ENCODE data around the gene PTPRE. TPM values are rescaled to one million over a fixed set of nuclear protein-coding genes. Genes with fewer than 3 reads are reported as not detected.

PTPRE gene
- polyA plus RNA-seq, 1 of the 3 experiments (the other 2 are of a cell fraction), result 11.8 TPM

GRCh38 chr10:127949831-127950230 is 42.9 kb downstream of the PTPRE start:
- Histone ChIP-seq H3K4me3 (ENCODE audit: low read depth in 2 of 2, low read length in 1 of 2) (no peak overlapping the region), H3K27me3 (ENCODE audit: insufficient read depth) (no peaks in the 10 kb centered on the region), H3K27ac (ENCODE audit: low read depth in 2 of 2, low read length in 1 of 2) (no peak overlapping the region), H3K4me1 (ENCODE audit: control insufficient read depth in 1 of 2, insufficient read depth in 2 of 2, low read depth in 1 of 2, low read length in 1 of 2) (no peaks in the 10 kb centered on the region; a peak in 1 of 4 replicates), H3K4me2 (no peak overlapping the region), H3K9me3 (no peaks in the 10 kb centered on the region), H3K9me2 (no peaks in the 10 kb centered on the region), H2AFZ (ENCODE audit: low read depth) (no peak overlapping the region), H3F3A (replicated peaks; ENCODE audit: insufficient read depth) (no peaks in the 10 kb centered on the region), H3K9ac (no peak overlapping the region), H4K20me1 (ENCODE audit: insufficient read depth) (no peaks in the 10 kb centered on the region), H3K36me3 (replicated peaks in 1 of 2; ENCODE audit: control insufficient read depth in 1 of 2, insufficient read depth in 2 of 2, low read length in 1 of 2) (no peaks in the 10 kb centered on the region), H3K79me2 (ENCODE audit: insufficient read depth) (no peaks in the 10 kb centered on the region)
- CTCF ChIA-PET, result interaction anchor here (1.0 to 1.3 kb wide), 3 partner anchors 12 to 32 kb away, joined by 3 read pairs; no protein-coding TSS in a partner anchor
- WGBS (ENCODE audit: low lambda C conversion rate), result 79% methylated on average over 3 of the region's 3 CpGs
- no peak for TF ChIP-seq YY1 (IDR thresholded peaks at IDR 0.05; ENCODE audit: low read depth)
- TF ChIP-seq, protein P1, sequence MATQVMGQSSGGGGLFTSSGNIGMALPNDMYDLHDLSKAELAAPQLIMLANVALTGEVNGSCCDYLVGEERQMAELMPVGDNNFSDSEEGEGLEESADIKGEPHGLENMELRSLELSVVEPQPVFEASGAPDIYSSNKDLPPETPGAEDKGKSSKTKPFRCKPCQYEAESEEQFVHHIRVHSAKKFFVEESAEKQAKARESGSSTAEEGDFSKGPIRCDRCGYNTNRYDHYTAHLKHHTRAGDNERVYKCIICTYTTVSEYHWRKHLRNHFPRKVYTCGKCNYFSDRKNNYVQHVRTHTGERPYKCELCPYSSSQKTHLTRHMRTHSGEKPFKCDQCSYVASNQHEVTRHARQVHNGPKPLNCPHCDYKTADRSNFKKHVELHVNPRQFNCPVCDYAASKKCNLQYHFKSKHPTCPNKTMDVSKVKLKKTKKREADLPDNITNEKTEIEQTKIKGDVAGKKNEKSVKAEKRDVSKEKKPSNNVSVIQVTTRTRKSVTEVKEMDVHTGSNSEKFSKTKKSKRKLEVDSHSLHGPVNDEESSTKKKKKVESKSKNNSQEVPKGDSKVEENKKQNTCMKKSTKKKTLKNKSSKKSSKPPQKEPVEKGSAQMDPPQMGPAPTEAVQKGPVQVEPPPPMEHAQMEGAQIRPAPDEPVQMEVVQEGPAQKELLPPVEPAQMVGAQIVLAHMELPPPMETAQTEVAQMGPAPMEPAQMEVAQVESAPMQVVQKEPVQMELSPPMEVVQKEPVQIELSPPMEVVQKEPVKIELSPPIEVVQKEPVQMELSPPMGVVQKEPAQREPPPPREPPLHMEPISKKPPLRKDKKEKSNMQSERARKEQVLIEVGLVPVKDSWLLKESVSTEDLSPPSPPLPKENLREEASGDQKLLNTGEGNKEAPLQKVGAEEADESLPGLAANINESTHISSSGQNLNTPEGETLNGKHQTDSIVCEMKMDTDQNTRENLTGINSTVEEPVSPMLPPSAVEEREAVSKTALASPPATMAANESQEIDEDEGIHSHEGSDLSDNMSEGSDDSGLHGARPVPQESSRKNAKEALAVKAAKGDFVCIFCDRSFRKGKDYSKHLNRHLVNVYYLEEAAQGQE (IDR thresholded peaks at IDR 0.05; ENCODE audit: low read depth, low read length), result no peak
- TF ChIP-seq RFX5 (IDR thresholded peaks at IDR 0.05; ENCODE audit: low read length), result no peak
- no peak for TF ChIP-seq GABPA (IDR thresholded peaks at IDR 0.05; ENCODE audit: low read depth)
- TF ChIP-seq, protein P2, sequence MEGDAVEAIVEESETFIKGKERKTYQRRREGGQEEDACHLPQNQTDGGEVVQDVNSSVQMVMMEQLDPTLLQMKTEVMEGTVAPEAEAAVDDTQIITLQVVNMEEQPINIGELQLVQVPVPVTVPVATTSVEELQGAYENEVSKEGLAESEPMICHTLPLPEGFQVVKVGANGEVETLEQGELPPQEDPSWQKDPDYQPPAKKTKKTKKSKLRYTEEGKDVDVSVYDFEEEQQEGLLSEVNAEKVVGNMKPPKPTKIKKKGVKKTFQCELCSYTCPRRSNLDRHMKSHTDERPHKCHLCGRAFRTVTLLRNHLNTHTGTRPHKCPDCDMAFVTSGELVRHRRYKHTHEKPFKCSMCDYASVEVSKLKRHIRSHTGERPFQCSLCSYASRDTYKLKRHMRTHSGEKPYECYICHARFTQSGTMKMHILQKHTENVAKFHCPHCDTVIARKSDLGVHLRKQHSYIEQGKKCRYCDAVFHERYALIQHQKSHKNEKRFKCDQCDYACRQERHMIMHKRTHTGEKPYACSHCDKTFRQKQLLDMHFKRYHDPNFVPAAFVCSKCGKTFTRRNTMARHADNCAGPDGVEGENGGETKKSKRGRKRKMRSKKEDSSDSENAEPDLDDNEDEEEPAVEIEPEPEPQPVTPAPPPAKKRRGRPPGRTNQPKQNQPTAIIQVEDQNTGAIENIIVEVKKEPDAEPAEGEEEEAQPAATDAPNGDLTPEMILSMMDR (IDR thresholded peaks at IDR 0.05), result no peak
- no peak for TF ChIP-seq TAF1 (IDR thresholded peaks at IDR 0.05; ENCODE audit: borderline replicate concordance, low read depth, low read length)
- no peak for TF ChIP-seq RCOR1 (IDR thresholded peaks at IDR 0.05; ENCODE audit: low read length)
- no peak for TF ChIP-seq IRF3 (IDR thresholded peaks at IDR 0.05; ENCODE audit: low read depth, low read length)
- TF ChIP-seq CHD2 (IDR thresholded peaks at IDR 0.05; ENCODE audit: low read length, partially characterized antibody), result no peak
- POLR2A ChIA-PET, result no interaction called here
- no peak for DNase-seq
